Ascending aorta (tissue), 2 donors: ENCODE results near the gene SCG2. TPM values are rescaled to one million over a fixed set of nuclear protein-coding genes. Genes with fewer than 3 reads are reported as not detected.

Experiments
- DNase-seq, 2 donors: peaks; one replicate each; pipeline ENCODE4 v3.0.0-alpha.2; 2019; ENCODE audit warnings: low spot score in 2 of 2
- H3K27ac ChIP-seq, 2 donors: fragments of 200-600 bp; sonication (generic); one replicate each; pipeline ENCODE4 v1.5.1; 2016 to 2017; ENCODE audit warnings: mild to moderate bottlenecking in 1 of 2
- H3K27me3 ChIP-seq: fragments of 200-600 bp; sonication (generic); one replicate; pipeline ENCODE4 v1.5.1; 2017
- H3K36me3 ChIP-seq, 2 donors: fragments of 200-600 bp; sonication (generic); one replicate each; pipeline ENCODE4 v1.5.1; 2016
- H3K4me1 ChIP-seq, 2 donors: fragments of 200-600 bp; sonication (generic); one replicate each; pipeline ENCODE4 v1.5.1; 2016 to 2017; ENCODE audit warnings: mild to moderate bottlenecking in 1 of 2
- H3K4me3 ChIP-seq, 2 donors: fragments of 200-600 bp; sonication (generic); one replicate each; pipeline ENCODE4 v1.5.1; 2016 to 2017; ENCODE audit warnings: mild to moderate bottlenecking in 1 of 2
- H3K9me3 ChIP-seq, 2 donors: fragments of 200-600 bp; sonication (generic); one replicate each; pipeline ENCODE4 v1.5.1; 2016
- intact Hi-C: fragments of 100-400 bp; cut with DNase I; formaldehyde crosslinking; loops from one replicate; pipeline ENCODE4 v1.15.1; 2023
- total RNA-seq: library from RNA; depleted of rRNA; stranded (reverse); fragments of >200 nt; gene quantifications from one replicate; pipeline ENCODE4 v1.1.0, GENCODE V29; 2016
- TF ChIP-seq, protein P1 (sequence below), 3 experiments: fragments of 200-600 bp in 2 of 3; fragments of 450-650 bp in 1 of 3; sonication (generic) in 2 of 3; IDR thresholded peaks; one replicate each; pipeline ENCODE4 v1.5.1; 2016 to 2019; ENCODE audit warnings: antibody characterized with exemption in 3 of 3, mild to moderate bottlenecking in 1 of 3, moderate library complexity in 1 of 3

Gene SCG2, protein sequence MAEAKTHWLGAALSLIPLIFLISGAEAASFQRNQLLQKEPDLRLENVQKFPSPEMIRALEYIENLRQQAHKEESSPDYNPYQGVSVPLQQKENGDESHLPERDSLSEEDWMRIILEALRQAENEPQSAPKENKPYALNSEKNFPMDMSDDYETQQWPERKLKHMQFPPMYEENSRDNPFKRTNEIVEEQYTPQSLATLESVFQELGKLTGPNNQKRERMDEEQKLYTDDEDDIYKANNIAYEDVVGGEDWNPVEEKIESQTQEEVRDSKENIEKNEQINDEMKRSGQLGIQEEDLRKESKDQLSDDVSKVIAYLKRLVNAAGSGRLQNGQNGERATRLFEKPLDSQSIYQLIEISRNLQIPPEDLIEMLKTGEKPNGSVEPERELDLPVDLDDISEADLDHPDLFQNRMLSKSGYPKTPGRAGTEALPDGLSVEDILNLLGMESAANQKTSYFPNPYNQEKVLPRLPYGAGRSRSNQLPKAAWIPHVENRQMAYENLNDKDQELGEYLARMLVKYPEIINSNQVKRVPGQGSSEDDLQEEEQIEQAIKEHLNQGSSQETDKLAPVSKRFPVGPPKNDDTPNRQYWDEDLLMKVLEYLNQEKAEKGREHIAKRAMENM
- 0.32 TPM for total RNA-seq

DNA sequence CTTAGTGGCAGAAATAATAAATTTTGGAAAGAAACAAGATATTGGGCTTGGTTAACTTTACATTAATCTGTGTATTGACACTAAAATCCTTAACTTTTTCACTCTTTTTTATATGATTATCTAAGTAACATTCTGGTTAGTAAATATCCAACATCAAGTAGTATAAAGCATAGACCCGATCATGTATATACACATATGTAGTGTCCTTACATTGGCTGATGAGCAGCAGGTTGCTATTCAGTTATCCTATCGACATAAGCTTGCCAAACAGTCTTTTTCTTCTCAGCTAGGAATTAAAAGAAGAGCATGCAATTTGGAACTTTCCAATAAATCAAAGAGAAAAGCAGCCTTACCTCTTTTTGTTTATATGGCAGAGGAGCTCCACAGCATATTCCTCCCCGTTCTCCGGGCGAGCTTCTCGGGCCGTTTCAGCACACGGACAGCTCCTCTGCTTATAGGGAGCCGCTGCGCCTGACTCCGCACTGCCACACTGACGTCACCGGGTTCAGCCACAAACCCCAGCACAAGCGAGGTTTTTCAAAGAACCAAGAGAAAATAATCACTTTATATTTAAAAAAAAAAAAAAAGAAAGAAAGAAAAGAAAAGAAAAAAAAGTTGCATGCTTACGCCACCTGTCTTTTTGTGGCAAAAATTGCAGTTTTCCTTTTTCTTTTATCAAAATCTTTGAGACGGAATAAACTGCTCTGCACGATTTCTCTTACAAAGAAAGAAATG, at the start of gene SCG2:
TSS of gene SCG2 (minus strand) at position 430 of the 735 bp plus-strand sequence. CDS start 3,079 bp downstream, outside the sequence.
- Histone ChIP-seq H3K4me3 (peak within 1 kb of the TSS in 1 of 2 donors; percentile 20), H3K36me3 (no peaks in the 10 kb centered on the region), H3K27ac (no peak within 1 kb of the TSS), H3K27me3 (no peaks in the 10 kb centered on the region), H3K9me3 (no peaks in the 10 kb centered on the region), H3K4me1 (peaks cover 0 to 3% of the 10 kb centered on the region in 2 donors)
- peak; percentile 16 to 75 for DNase-seq
- TF ChIP-seq, protein P1, sequence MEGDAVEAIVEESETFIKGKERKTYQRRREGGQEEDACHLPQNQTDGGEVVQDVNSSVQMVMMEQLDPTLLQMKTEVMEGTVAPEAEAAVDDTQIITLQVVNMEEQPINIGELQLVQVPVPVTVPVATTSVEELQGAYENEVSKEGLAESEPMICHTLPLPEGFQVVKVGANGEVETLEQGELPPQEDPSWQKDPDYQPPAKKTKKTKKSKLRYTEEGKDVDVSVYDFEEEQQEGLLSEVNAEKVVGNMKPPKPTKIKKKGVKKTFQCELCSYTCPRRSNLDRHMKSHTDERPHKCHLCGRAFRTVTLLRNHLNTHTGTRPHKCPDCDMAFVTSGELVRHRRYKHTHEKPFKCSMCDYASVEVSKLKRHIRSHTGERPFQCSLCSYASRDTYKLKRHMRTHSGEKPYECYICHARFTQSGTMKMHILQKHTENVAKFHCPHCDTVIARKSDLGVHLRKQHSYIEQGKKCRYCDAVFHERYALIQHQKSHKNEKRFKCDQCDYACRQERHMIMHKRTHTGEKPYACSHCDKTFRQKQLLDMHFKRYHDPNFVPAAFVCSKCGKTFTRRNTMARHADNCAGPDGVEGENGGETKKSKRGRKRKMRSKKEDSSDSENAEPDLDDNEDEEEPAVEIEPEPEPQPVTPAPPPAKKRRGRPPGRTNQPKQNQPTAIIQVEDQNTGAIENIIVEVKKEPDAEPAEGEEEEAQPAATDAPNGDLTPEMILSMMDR (IDR thresholded peaks at IDR 0.05), result peak in 2 of 3 experiments; percentile 20 to 43
- intact Hi-C loops, result no loop called here

DNA sequence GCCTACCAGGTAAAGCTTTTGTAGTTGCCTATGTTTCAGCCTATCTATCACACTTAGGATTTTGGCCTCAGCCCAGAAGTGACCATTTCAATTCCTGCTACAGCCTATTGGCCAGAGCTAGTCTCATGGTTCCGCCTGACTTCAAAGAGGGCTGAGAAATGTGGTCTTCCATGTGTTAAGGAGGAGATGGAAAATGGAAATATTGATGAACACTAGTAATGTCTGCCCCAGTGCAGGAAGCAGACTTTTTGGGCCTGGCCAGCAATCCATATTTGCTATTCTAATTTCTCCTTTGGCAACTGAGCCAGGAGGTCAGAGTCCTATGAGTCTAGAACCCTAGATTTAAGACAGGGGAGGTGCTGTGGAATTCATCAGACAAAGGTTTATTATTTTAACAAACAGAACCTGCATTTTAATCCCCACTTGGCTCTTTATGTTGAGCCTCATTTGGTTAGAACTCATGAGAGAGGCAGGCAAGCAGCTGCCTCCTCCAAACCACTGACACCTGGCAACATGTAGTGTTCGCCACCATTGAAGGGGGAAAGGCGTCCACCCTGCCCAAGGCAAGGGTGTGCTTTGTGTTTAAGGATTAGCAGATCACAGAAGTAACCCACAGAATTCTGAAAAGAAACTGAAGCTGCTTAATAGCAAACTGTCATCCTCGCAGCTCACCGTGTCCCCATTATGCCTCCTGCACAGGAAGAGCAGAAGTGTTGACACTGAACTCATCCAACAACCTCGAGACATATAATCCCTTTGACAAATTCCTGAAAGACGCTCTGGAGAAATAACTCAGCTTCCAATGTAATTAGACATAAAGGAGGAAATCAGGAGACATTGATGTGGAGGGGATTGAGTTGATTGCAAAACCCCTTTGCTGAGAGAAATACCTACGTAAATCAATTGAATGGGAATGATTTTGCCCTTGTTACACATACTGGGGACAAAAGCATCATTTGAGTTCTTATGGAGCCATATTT, 47.7 kb upstream of the SCG2 start:
- no peak for DNase-seq
- TF ChIP-seq, protein P1 (IDR thresholded peaks at IDR 0.05), result no peak
- no peaks in the 10 kb centered on the region for H3K9me3 ChIP-seq
- no peaks in the 10 kb centered on the region for H3K27me3 ChIP-seq
- H3K4me3 ChIP-seq, result no peak overlapping the region
- no peaks in the 10 kb centered on the region for H3K4me1 ChIP-seq
- H3K36me3 ChIP-seq, result no peaks in the 10 kb centered on the region
- H3K27ac ChIP-seq, result no peak overlapping the region
- intact Hi-C loops, result no loop called here

DNA sequence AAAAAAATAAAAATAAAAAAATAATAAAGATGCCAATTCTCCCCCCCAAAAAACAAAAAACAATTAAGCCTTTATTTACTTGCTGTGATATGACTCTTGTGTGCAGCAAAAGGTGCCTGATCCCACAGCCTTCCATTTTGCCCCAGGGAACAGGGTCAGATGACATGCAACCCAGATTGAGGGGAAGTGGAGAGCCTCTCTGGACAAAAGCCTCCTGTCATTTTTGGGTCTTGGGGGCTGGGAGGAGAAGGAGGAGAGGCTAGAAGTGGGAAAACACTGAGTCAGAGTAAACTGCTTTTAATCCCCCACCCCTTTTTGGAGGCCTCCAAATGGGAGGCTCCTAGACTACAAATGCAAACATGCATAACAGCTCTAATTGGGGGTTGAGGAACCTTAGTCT, 46.6 kb upstream of the SCG2 start:
- Histone ChIP-seq H3K4me1 (peaks cover 0 to 3% of the 10 kb centered on the region in 2 donors), H3K9me3 (no peaks in the 10 kb centered on the region), H3K4me3 (no peak overlapping the region), H3K27me3 (no peaks in the 10 kb centered on the region), H3K36me3 (no peaks in the 10 kb centered on the region), H3K27ac (no peak overlapping the region)
- no peak for DNase-seq
- intact Hi-C loops, result no loop called here
- TF ChIP-seq, protein P1 (IDR thresholded peaks at IDR 0.05), result no peak

DNA sequence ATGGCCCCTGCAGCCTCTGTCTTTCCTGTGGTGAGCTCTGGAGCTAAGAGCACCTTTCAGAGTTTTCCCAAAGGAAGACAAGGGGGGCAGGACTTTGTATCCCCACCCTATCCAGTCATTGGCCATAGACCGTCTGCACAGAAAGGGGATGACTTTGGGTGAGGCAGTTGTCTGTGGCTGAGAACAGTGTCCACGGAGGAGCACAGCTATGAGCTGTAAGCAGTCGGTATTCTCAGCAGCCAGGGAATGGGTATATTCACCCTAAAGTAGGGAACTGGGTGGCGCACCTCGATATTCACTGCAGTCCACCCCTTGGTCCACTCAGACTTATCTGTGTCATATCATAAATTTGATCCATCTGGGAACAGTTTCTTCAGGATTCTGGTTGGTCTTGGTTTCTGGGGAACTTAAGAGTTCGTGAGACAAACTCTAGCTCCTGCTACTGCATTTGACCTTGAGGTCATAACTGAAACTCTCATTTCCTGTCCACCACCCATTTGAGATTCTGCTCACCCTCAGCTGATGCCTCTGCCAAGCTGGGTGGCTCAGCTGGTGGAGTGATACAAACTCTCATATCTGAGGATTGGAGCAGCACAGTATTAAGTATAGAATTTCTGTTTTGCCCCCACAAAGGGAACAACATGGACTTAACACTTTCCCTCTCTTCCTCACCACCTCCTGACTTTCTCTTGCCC, 45.2 kb upstream of the SCG2 start:
- no peak overlapping the region for H3K4me3 ChIP-seq
- no peak overlapping the region for H3K27ac ChIP-seq
- H3K27me3 ChIP-seq, result no peaks in the 10 kb centered on the region
- DNase-seq, result no peak
- TF ChIP-seq, protein P1 (IDR thresholded peaks at IDR 0.05), result no peak
- intact Hi-C loops, result no loop called here
- H3K4me1 ChIP-seq, result peaks cover 0 to 3% of the 10 kb centered on the region in 2 donors
- no peaks in the 10 kb centered on the region for H3K9me3 ChIP-seq
- H3K36me3 ChIP-seq, result no peaks in the 10 kb centered on the region
